KBM-7 (cell line): ENCODE results near the gene SCAMP2.
"Not testable (repeated sequence)": the region's sequence is repeated elsewhere in the genome, so short reads cannot be mapped to it uniquely, and the experiment has no call there.

Experiments
- DNase-seq: peaks from one replicate; pipeline ENCODE4 v3.0.0-alpha.2; 2015
- in situ Hi-C: fragments of 300-500 bp; cut with MboI; formaldehyde crosslinking; loops from 2 replicates; pipeline ENCODE4 v1.14.3; 2020; ENCODE audit warnings: low sequenced_read_pairs, low pct_unique_long_range_greater_than_20kb, mixed read lengths

The SCAMP2 gene

DNA sequence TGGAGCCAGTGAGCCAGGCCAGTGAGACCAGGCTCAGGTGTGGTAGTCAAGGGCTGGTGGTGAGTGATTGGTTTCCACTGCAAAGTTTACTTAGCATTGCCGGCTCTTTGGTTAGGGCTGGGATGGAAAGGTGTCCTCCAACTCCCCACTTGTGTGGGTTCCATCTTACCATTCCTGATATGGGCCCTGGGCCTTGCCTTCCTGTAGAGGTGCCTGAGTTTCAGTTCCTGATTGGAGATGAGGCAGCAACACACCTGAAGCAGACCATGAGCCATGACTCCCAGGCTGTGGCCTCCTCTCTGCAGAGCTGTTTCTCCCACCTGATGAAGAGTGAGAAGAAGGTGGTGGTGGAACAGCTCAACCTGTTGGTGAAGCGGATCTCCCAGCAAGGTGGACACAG, 19.8 kb upstream of the SCAMP2 start:
- in situ Hi-C loops, result no loop called here
- DNase-seq, result no peak

DNA sequence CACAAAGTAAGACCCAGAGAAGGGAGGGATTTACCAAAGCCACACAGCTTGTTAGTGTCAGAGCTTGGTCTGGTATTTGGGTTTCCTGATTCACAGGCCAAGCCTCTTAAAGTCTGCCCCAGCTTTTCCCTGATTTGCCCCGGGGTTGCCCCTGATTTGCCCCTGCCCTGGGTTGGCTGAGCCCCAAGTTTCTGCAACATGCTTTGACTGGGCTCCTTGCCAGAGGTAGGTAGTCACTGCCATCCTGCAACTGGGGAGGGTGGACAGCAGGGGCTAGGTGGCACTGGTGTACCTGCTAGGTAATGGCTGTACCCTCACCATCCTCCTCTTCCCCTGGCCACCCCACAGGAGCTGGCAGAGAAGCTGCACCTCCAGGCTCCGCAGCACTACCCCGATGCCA, 19.1 kb upstream of the SCAMP2 start:
- in situ Hi-C loops, result no loop called here
- no peak for DNase-seq

DNA sequence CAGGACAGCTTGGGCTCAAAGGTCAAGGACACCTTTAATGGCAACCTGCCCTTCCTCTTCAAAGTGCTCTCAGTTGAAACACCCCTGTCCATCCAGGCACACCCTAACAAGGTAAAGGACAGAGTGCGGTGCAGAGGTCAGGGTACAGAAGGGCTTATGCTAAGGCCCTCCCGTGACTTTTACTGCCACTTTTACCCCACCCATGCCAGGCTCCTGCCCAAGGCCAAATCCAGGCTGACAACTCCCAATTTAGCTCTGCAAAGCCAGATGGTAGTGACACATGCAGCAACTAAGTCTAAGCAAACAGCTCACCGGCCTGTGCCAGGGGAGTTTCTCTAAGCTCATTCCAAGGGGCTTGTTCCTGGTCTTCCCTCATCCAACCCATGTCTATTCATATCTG, 18.3 kb upstream of the SCAMP2 start:
- DNase-seq, result no peak
- in situ Hi-C loops, result no loop called here

DNA sequence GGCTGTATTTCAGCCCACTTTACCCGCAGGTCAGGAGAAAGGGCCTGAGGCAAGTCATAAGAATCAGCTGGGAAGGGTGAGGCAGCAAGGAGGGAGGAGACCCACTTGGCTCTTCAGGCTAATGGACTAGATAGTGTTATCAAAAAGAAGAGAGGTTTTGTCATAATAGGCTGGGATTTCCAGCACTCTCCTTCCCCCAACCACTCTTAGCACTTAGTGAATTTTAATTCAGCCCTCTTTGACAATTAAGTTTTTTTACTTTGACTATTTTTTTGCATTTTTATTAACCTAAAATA, 17.4 kb upstream of the SCAMP2 start:
- no peak for DNase-seq
- in situ Hi-C loops, result no loop called here

DNA sequence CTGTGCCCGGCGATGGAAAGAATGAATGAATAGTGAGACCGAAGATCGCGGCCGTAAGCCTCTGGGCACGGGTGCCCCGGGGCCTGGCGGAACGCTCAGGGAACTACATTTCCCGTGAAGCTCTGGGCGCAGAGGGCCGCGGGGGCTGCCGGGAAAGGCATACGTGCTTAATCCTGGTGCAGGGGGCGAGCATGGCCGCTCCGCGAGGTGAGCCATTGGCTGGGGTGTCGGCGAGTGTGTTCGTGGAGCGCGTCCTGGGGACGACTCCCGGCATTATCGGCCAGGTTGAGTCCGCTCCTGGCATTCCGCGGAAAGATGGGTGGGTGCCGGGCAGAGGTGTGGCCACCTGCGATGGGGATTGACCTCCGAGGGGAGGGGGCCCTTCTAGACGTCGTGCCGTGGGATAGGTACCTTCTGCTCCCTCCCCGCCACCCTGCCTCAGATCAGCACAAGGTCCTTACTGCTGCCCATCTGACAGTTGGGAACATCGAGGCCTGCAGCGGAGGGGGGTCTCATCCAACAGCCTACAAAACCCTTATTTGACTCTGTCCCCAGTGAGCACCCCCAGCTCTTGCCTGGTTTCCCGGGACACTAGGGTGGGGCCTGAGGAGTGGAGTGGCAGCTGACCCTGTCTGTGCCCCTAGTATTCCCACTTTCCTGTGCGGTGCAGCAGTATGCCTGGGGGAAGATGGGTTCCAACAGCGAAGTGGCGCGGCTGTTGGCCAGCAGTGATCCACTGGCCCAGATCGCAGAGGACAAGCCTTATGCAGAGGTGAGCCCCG, 16.9 kb upstream of the SCAMP2 start, which contains the start of gene MPI:
MPI (plus strand) TSS at position 160 of the 782 bp plus-strand sequence; CDS start at position 192, 32 bp downstream.
- in situ Hi-C loops, result no loop called here
- peak; percentile 91 for DNase-seq

DNA sequence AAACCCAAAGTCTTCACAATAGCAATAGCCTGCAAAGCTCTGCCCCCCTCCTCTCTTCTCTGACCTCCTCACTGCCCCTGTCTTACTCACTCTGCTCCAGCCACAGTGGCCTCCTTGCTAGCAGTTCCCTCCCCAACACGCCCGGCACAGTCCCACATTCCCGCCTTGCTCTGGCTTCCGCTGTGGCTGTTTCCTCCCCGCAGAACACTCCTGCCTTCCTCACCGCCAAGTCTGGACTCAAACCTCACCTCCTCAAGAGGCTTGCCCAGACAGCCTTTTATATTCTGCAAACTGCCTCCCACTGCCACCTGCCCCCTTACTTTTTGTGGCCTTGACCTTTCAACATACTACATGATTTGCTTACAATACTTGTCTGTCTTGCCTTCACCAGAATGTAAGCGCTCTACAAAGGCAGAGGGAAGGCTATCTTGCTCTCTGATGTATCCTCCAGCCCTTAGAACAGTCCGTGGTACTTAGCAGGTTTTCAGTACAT, 16.3 kb upstream of the SCAMP2 start:
- in situ Hi-C loops, result no loop called here
- DNase-seq, result peak; percentile 86

DNA sequence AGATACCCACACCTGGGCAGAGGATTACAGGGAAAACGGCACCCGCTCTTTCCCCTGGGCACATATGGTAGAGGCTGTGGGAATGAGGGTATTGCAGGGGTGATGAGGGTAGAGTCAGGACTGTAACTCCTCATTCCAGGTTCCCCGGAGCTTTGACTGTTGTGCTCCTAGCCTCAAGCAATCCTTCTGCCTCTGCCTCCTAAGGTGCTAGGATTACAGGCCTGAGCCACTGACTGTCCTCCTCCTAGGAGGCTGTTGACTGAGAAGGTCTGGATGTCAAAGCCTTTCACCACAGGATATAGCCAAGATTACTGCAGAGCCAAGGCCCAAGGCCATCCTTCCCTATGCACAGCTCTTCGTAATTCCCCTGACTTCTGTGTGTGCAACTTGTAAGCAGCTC, 15.6 kb upstream of the SCAMP2 start:
- DNase-seq, result no peak
- in situ Hi-C loops, result no loop called here

DNA sequence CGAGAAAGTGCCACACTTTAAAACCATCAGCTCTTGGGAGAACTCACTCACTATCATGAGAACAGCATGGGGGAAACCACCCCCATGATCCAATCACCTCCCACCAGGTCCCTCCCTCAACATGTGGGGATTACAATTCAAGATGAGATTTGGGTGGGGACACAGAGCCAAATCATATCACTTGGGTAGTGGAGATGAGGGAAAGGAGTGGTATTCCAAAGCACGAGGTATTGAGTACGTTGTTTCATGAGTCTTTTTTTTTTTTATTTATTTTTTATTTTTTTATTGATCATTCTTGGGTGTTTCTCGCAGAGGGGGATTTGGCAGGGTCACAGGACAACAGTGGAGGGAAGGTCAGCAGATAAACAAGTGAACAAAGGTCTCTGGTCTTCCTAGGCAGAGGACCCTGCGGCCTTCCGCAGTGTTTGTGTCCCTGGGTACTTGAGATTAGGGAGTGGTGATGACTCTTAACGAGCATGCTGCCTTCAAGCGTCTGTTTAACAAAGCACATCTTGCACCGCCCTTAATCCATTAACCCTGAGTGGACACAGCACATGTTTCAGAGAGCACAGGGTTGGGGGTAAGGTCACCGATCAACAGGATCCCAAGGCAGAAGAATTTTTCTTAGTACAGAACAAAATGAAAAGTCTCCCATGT, 14.5 kb upstream of the SCAMP2 start:
- DNase-seq, in situ Hi-C loops: not testable (repeated sequence)

DNA sequence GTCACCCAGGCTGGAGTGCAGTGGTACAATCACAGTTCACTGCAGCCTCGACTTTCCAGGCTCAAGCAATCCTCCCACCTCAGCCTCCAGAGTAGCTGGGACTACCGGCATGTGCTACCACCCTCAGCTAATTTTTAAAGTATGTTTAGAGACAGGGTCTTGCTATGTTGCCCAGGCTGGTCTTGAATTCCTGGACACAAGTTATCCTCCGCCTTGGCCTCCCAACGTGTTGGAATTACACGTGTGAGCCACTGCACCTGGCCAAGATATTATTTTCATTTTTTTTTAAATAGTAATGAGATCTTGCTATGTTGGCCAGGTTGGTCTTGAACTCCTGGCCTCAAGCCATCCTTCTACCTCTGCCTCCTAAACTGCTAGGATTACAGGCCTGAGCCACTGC, 12.3 kb upstream of the SCAMP2 start:
- no peak for DNase-seq
- in situ Hi-C loops, result no loop called here

DNA sequence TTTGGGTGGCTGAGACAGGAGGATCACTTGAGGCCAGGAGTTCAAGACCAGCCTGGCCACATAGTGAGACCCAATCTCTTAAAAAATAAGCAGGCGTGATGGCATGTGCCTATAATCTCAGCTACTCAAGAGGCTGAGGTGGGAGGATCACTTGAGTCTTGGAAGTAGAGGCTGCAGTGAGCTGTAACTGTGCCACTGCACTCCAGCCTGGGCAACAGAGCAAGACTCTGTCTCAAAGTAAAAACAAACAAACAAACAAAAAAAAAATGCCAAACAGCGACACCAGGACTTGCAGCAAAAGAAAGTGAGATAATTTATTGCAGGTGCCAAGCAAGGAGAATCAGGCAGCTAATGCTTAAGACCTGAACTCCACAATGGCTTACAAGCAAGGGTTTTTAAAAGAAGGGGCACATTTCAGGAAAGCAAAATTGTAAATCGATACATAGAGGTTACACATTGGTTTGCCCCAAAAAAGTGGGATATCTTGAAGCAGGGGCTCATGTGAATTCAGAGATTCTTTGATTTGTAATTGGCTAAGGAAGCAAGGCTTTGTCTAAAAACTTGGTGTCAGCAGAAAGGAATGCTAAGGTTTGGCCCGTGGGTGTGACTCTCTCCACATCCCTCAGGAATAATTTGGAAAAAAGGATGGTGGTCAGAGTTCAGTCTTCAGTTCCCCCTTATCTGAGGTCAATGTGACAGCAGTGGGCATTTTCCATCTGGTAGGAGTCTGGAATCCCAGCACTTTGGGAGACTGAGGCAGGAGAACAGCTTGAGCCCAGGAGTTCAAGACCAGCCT, 11.5 kb upstream of the SCAMP2 start:
- in situ Hi-C loops, result no loop called here
- DNase-seq, result no peak

DNA sequence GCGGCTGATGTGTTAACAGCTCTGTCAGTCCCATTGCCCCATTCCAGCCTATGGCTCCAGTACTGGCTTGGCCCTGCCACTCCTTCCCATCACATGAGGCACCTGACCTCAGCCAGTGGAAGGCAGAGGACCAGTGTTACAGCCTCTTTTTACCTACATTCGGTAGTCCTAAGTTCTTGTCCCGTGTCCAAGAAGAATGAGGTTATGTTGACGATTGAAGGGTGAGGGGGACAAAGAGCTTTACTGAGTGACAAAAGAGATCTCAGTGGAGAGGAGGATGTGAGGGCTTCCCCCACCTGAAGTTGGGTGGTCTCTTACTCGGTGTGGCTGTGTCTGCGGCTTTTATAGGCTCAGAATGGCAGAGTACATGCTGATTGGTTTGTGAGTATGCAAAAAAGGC, 9.4 kb upstream of the SCAMP2 start:
- in situ Hi-C loops, result no loop called here
- no peak for DNase-seq

DNA sequence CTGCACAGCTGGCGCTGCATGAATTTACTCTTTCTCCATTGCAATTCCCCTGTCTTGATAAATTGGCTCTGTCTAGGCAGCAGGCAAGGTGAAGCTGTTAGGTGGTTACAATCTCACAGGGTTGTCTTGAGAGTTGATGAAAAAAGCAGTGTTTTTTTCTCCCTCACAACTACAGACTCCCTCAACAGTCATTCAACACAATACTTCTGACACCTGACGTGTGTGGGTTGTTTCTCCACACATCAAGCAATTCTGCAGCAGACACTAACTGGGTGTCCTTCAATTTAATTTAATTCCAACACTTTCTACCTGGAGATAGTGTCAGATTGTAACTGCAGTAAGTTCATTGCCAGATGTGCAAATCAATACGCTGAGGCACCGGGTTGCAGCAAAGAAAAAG, 5.1 kb upstream of the SCAMP2 start:
- DNase-seq, result no peak
- in situ Hi-C loops, result no loop called here

DNA sequence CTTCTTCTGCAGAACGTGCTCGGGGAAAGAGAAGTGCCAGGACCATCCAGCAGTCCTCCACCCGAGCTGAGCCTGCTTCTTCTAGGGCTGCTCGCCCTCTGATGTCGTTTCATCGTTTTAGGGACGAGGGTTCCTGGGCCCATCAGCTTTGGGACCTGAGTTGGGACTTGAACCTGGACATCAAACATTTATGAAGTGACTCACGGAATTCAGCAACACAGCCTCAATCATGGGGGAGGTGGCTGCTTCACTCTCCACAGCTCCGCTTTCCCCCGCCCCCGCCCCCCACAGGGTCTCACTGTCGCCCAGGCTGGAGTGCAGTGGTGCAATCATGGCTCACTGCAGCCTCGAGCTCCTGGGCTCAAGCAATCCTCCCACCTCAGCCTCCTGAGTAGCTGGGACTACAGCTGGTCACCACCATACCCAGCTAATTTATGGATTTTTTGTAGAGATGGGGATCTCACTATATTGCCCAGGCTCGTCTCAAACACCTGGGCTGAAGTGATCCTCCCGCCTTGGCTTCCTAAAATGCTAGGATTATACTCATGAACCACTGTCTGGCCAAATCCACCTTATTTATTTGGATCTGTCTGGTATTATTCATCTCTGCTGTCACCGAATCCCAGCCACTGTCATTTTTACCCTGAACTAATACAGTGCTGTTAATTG, 725 bp upstream of the SCAMP2 start:
- in situ Hi-C loops, result no loop called here
- no peak for DNase-seq

DNA sequence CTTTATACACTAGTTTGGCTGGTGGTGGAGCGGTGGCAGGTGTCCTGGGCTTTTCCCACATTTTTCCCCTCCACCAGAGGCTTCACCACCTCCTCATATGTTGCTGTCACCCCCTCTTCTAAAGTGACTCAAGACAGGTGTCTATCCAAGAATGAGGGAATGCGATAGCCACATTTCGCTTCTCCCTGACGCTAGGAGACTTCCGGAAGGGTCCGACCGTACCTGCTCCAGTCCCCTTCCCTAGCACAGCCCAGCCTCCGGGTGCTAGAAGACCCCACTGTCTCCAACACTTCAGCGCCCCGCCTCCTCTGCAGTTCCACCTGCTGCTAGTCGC, 496 bp downstream of the SCAMP2 start:
- in situ Hi-C loops, result no loop called here
- no peak for DNase-seq

DNA sequence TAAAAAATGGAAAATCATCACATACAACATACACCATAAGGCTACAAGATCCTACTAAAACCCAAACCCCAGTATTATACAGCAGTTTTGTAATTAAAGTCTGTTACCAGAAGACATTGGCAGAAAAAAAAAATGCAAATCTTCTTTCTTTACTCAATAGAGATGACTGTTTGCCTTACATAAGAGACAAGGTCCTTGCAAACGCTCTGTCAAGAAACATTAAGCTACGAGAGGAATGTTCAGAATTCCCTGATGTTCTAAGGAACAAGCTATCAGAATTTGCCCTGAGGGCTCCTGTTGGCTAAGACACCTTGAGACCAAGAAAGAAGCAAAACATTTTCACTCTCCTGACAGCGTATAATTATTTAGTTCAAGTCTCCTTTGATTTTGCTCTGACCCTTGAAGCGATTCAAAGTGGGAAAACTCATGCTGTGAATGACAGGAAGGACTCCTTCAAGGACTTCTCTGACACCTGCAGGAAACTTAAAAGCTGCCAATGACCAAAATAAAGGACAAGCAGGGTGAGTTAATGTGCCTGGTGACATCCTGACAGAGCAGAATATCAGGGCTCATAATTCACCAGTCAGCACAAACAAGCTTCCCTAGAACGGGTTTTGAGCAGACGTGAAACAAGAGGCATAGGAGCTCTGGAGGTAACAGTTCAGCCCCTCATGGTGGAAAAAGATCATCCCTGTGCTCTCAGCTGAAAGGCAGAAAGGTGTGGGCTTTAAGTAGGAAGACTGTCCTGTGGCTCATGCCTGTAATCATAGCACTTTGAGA, 2.5 kb downstream of the SCAMP2 start:
- in situ Hi-C loops, result no loop called here
- no peak for DNase-seq

DNA sequence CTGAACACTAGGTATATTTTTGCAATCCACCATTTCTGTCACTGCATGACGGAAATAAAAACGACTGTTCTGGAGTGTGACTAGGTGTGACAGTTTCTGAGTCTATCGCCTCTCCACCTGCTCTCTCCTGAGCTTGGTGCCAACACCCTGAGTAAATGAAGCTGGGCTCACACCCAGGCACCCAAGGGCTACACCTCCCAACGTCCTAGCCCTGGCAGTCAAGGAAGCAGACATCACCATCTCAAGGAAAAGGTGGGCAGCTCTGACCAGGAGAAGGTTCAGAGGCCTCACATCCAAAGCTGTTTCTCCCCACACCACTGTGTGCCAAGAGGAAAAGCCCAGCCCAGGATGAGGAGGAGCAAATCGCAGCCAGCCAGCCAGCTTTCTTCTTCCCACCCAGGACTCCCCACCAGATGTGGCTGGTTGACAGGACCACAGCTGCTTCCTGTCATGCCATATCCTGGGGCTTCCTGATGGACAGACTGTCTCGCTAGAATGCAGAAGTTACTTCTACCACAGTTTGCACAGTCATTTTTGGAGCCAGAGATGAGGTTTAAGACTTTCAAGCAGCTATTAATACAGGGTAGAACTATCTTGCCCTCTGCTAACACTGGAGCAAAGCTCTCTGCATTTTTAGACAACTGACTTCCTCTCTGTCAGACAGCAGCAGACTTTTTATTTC, 3.3 kb downstream of the SCAMP2 start:
- in situ Hi-C loops, result no loop called here
- DNase-seq, result peak; percentile 100

DNA sequence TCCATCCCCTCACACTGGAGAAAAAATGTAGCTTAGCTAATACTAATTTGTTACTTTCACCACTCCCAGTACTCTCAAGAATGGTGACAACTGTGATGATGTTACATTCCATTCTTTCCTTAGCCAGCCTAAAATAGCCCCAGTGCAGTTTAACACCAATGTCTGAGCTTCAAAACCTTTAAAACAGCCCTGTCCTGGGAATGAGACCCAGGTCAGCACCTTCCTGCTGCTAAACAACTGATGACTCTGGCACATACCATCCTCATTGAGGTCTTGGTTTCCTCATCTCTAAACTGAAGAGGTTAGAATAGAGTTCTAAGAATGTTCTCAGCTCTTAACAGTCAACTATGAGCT, 3.8 kb downstream of the SCAMP2 start:
- DNase-seq, result no peak
- in situ Hi-C loops, result no loop called here

DNA sequence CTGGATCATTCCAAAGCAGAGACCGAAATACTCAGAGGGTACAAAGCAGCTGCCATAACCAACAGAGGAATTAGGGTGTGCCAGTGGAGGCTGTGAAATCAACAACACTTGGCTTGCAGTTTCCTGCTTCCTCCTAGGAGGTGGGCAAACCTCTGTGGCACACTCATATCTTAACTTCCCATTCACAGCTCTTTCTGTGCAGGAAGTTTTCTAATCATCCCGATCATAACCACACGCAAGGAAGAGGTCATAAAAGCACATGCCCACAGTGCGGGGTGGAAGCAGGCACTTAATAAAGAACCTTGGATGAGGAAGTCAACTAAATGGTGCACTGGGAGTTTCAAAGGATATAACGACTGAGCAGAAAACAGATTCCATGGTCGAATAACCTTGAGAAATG, 5.1 kb downstream of the SCAMP2 start:
- in situ Hi-C loops, result no loop called here

More for the DNA sequence above, 5.1 kb downstream of the SCAMP2 start:
- DNase-seq, result peak; percentile 97
